WTC11 (cell line): ENCODE measurements around the gene ZNF630.

Experiments used
- CTCF ChIP-seq: fragments of 200-600 bp; IDR thresholded peaks from 2 replicates; pipeline ENCODE4 v1.8.0; 2022; ENCODE audit warnings: antibody characterized with exemption
- E2F4 ChIP-seq: sonication (generic); formaldehyde crosslinking; IDR thresholded peaks from 2 replicates; pipeline ENCODE4 v1.8.1; 2022; ENCODE audit warnings: low read depth, mild to moderate bottlenecking, moderate library complexity, missing genetic modification reagents, borderline replicate concordance
- NFYB ChIP-seq: sonication (generic); formaldehyde crosslinking; conservative IDR thresholded peaks from 2 replicates; pipeline ENCODE4 v1.8.0; 2022; ENCODE audit warnings: low read depth, missing genetic modification reagents
- ZNF138 ChIP-seq: sonication (generic); formaldehyde crosslinking; conservative IDR thresholded peaks from 2 replicates; pipeline ENCODE4 v1.8.1; 2022; ENCODE audit warnings: mild to moderate bottlenecking, moderate library complexity, missing genetic modification reagents
- ZNF232 ChIP-seq: sonication (generic); formaldehyde crosslinking; IDR thresholded peaks from 2 replicates; pipeline ENCODE4 v1.8.0; 2022; ENCODE audit warnings: mild to moderate bottlenecking, missing genetic modification reagents
- TF ChIP-seq, protein P1 (sequence below): sonication (generic); formaldehyde crosslinking; IDR thresholded peaks from 2 replicates; pipeline ENCODE4 v1.8.1; 2023; ENCODE audit warnings: mild to moderate bottlenecking, missing genetic modification reagents
- TF ChIP-seq, protein P2 (sequence below): sonication (generic); formaldehyde crosslinking; IDR thresholded peaks from 2 replicates; pipeline ENCODE4 v1.8.0; 2022; ENCODE audit warnings: mild to moderate bottlenecking, missing genetic modification reagents
- TF ChIP-seq, protein P3 (sequence below): sonication (generic); formaldehyde crosslinking; IDR thresholded peaks from 2 replicates; pipeline ENCODE4 v1.8.0; 2022; ENCODE audit warnings: mild to moderate bottlenecking, missing genetic modification reagents

DNA sequence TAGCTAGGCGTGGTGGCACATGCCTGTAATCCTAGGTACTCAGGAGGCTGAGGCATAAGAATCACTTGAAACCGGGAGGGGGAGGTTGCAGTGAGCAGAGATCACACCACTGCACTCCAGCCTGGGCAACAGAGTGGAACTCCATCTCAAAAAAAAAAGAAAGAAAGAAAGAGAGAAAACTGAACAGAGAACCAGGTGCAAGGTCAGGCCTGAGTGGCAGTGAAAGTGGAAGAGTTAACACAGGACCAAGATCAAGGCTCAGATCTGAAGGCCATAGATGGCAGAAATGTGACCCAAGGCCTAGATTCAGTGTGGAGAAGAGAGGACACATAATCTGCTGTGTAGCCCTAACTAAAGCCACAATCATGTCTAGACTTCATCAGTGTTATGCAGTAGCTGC, 4.9 kb upstream of the ZNF630 start:
- TF ChIP-seq, protein P1, sequence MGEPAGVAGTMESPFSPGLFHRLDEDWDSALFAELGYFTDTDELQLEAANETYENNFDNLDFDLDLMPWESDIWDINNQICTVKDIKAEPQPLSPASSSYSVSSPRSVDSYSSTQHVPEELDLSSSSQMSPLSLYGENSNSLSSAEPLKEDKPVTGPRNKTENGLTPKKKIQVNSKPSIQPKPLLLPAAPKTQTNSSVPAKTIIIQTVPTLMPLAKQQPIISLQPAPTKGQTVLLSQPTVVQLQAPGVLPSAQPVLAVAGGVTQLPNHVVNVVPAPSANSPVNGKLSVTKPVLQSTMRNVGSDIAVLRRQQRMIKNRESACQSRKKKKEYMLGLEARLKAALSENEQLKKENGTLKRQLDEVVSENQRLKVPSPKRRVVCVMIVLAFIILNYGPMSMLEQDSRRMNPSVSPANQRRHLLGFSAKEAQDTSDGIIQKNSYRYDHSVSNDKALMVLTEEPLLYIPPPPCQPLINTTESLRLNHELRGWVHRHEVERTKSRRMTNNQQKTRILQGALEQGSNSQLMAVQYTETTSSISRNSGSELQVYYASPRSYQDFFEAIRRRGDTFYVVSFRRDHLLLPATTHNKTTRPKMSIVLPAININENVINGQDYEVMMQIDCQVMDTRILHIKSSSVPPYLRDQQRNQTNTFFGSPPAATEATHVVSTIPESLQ (CRISPR knock-in tag) = no peak
- no peak for TF ChIP-seq E2F4 (CRISPR knock-in tag)
- TF ChIP-seq CTCF = no peak
- TF ChIP-seq, protein P2, sequence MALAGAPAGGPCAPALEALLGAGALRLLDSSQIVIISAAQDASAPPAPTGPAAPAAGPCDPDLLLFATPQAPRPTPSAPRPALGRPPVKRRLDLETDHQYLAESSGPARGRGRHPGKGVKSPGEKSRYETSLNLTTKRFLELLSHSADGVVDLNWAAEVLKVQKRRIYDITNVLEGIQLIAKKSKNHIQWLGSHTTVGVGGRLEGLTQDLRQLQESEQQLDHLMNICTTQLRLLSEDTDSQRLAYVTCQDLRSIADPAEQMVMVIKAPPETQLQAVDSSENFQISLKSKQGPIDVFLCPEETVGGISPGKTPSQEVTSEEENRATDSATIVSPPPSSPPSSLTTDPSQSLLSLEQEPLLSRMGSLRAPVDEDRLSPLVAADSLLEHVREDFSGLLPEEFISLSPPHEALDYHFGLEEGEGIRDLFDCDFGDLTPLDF (CRISPR knock-in tag) = no peak
- TF ChIP-seq ZNF138 = no peak
- TF ChIP-seq ZNF232 (CRISPR knock-in tag) = no peak
- no peak for TF ChIP-seq NFYB
- TF ChIP-seq, protein P3, sequence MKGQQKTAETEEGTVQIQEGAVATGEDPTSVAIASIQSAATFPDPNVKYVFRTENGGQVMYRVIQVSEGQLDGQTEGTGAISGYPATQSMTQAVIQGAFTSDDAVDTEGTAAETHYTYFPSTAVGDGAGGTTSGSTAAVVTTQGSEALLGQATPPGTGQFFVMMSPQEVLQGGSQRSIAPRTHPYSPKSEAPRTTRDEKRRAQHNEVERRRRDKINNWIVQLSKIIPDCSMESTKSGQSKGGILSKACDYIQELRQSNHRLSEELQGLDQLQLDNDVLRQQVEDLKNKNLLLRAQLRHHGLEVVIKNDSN (CRISPR knock-in tag) = no peak
